GM21723 (cell line): ENCODE results near the gene GTF3A.

Experiments
- ATAC-seq: cut with Tn5 transposase; IDR thresholded peaks from one replicate; pipeline ENCODE4 v1.9.1; 2021; ENCODE audit warnings: mild to moderate bottlenecking, moderate library complexity; ENCODE audit not compliant: unreplicated experiment

GTF3A gene

GRCh38 chr13:27404680-27405079 is 19.7 kb upstream of the GTF3A start:
- ATAC-seq = no peak

- ATAC-seq = no peak
Observed at GRCh38 chr13:27405546-27406134, 18.8 kb upstream of the GTF3A start.

GRCh38 chr13:27406178-27406939 is 18.1 kb upstream of the GTF3A start:
- ATAC-seq = no peak

GRCh38 chr13:27408074-27408473 is 16.3 kb upstream of the GTF3A start:
- ATAC-seq = no peak

- no peak for ATAC-seq
Observed at GRCh38 chr13:27409013-27409412, 15.4 kb upstream of the GTF3A start.

- ATAC-seq = no peak
Observed at GRCh38 chr13:27411341-27411740, 13.1 kb upstream of the GTF3A start.

GRCh38 chr13:27415116-27415515 is 9.3 kb upstream of the GTF3A start:
- no peak for ATAC-seq

GRCh38 chr13:27419328-27419727 is 5.1 kb upstream of the GTF3A start:
- no peak for ATAC-seq

- ATAC-seq = no peak
Observed at GRCh38 chr13:27421101-27421871, 3.1 kb upstream of the GTF3A start.

- ATAC-seq = no peak
Observed at GRCh38 chr13:27423333-27423732, 1.1 kb upstream of the GTF3A start.

GRCh38 chr13:27425158-27425917 is 919 bp downstream of the GTF3A start:
- peak; percentile 10 for ATAC-seq

- peak; percentile 62 for ATAC-seq
Observed at GRCh38 chr13:27425918-27426630, 1.7 kb downstream of the GTF3A start.

- no peak for ATAC-seq
Observed at GRCh38 chr13:27427641-27428040, 3.2 kb downstream of the GTF3A start.

GRCh38 chr13:27428160-27428559 is 3.7 kb downstream of the GTF3A start:
- ATAC-seq = no peak

GRCh38 chr13:27432180-27432579 is 7.8 kb downstream of the GTF3A start:
- no peak for ATAC-seq

- no peak for ATAC-seq
Observed at GRCh38 chr13:27432611-27433210, 8.3 kb downstream of the GTF3A start.

GRCh38 chr13:27437126-27437525 is 12.7 kb downstream of the GTF3A start:
- ATAC-seq = no peak

- ATAC-seq = no peak
Observed at GRCh38 chr13:27440408-27440807, 16.0 kb downstream of the GTF3A start.

GRCh38 chr13:27442071-27442647 is 17.7 kb downstream of the GTF3A start:
- ATAC-seq = no peak

- ATAC-seq = no peak
Observed at GRCh38 chr13:27442797-27443196, 18.4 kb downstream of the GTF3A start.
